Measurements from ENCODE around the gene OLA1.

Gene OLA1

DNA sequence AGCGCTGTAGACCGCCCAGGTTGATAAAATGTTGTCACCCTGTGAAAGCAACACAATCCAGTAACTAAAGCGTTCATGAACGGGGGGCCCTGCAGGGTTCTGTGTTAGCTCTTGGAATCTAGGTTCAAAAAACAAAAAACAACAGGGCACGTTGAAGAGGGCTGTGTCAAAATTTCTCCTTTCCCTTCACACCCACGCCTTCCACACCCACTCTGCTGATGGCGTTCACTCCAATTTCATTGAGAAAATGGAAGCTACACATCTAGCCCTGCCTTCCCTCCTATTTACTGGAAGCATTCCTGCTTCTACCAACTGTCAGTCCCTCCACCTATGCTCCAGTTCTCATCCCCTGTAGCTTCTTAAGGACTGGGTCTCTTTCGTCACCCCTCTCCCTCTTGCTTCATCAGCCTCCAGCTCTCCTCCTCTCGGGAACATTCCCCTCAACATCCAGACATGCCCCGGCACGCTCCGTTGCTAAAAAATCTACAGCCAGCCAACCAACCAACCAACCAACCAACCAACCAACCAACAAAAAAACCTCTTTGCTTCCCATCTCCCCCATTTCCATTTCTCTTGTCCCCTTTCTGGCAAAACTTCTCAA lies 184.7 kb downstream of the OLA1 start:
- DNase-seq (ENCODE audit: low read depth): no peak

DNA sequence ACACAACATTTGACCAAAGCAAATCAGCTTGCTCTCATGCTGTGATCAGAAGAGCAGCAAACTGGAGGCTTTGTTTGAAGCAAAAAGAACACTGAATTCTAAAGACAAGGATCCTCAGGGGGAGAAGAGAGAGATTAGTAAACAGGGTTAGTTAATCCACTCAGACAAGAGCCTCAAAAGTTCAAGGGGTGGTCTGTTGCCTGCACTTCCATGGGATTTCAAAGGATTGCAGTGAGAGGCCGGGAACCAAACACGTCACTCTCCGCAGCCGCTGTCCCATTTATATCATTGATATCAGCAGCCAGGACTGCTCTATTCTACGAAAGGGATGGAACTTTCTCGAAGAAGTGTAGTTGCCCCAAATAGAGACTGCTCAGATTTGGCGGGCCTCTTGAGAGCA lies 185.4 kb downstream of the OLA1 start:
- DNase-seq (ENCODE audit: low read depth): no peak

DNA sequence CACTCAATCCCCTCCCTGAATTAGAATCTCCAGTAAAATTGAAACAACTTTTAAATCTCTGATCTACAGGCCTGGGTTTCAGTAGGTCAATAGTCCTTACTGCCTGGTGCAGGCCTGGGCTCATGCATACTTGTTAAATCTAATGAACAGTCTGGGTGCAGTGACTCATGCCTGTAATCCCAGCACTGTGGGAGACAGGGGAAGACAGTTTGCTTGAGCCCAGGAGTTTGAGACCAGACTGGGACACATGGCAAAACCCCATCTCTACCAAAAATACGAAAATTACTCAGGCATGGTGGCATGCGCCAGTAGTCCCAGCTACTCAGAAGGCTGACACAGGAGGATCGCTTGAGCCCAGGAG lies 188.5 kb downstream of the OLA1 start:
- DNase-seq (ENCODE audit: low read depth): no peak

DNA sequence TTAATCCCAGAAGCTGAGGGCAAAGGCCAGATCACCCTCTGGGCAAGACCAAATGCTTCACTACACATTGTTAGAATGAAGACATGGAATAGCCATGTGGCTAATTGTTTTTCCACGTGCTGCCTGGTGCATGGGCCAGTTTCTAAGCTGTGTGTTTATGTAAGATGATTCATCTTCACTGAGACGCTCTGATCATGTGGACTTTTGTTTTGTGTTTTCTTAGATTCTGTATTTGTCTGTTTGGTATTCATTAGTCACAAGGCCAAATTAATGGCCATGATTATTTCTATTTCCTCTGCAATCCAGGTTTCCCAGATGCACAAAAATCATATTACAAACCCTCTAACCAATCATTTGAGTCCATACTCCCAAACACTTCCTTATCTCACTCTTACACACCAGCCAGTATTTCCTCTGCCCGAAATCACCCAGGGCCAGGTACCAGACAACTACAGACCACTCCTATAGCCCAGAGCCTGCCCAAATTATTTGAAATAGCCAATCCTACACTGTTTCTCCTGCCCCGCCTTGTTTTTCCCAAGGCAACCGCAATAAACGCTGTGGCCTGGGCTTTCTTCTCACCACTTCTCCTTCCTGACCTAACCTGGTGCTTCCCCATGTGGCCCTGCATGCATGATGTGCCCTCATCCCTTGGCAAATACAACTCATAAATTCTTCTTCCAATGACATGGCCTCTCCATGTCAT lies 189.0 kb downstream of the OLA1 start:
- peak; percentile 89 for DNase-seq (ENCODE audit: low read depth)

DNA sequence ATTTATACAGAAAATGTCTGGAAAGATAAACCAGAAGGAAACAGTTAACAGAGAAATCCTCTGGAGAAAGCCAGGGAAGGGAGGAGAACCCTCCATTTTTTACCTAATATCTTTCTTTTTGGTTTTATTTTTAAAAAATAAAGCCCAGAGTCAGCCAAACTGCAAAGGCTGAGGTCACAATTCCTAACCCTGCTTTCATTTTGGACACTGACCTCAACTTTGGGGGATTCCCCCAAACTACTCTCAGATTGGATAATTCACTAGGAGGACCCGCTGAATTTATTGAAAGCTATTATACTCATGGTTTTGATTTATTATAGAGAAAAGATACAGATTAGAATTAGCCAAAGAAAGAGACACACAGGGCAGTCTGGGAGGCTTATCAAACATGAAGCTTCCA lies 189.9 kb downstream of the OLA1 start:
- no peak for DNase-seq (ENCODE audit: low read depth)

DNA sequence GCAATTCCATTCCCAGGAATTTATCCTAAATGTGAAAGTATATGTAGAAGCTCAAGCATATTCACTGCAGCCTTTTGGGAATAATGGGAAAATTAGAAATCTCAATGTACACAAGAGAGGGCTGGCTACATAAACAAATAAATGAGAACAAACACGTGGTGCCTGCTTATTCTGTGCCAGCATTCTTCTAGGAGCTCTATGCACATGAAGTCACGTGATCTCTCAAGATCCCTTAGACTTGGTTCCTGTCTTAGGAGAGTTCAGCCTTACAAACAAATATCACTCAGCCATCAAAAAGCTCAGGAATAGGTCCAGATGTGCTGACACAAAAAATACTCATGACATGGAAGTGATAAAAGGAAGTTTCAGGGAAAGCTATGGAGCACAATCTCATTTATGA lies 190.3 kb downstream of the OLA1 start:
- DNase-seq (ENCODE audit: low read depth): no peak

DNA sequence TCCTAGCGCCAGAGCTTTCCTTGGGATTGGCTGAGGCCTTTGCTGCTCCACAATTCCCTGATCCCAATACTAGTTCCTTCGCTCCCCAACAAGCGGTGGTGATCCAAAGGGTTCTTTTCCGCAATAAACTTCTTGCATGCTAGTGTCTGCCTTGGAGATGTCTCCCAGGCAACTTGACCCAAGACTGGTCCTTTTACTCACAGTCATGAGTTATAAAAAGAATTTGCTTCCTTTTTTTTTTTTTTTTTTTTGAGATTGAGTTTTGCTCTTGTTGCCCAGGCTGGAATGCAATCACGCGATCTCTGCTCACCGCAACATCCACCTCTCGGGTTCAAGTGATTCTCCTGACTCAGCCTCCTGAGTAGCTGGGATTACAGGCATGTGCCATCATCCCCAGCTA lies 193.4 kb downstream of the OLA1 start:
- no peak for DNase-seq (ENCODE audit: low read depth)

DNA sequence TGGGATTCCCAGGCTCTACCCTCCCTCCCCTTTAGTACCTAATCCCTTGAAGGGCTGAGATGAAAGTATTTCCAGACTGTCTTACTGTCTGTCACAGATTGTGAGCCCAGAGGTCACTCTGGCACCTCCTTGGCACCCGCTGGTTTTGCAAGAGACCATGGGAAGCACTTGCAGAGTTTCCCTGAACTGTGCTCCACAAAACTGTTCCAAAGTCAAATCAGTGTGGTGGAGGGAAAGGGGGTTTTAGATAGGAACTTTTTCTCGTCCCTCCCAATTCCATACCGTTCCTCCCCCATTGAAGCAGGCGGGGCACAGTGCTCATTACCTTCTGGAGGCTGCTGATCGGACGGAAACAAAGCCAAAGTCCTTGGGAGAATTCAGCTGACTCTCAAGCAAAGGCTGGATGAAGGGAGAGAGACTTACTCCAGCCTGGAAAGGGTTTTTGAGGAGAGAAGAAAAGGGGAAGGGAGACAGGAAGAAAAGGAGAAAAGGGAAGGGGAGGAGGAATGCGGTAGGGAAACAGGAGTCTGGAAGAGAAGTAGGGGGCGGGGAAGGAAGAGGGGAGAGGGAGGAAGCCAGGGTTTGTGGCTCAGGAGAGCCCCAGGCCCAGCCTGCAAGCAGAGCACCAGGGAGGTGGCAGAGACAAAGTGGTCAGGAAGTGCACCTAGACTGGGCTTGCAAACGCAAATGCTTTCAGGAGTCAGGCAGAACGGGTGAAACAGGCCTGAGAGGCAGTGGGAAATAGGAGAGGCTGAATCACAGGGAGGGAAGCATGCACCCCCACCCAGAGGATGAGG lies 194.8 kb downstream of the OLA1 start:
- no peak for DNase-seq (ENCODE audit: low read depth)

DNA sequence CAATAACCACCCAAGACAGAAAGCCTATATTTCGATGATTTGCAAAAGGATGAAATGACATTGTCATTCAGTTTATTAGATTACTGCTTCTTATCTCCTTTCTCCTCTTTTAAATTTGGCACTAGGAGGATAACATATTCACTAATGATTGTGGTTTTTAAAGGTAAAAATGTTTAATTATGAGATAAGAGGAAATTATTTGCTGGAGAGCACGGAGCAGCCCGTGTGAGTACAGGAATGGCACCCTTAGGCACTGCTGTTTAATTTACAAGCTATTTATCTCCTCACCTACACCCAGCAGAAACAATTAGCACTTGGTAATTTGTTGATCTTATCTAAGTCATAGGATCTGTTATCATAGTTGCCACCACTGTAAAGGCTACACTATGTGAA lies 195.8 kb downstream of the OLA1 start:
- no peak for DNase-seq (ENCODE audit: low read depth)

DNA sequence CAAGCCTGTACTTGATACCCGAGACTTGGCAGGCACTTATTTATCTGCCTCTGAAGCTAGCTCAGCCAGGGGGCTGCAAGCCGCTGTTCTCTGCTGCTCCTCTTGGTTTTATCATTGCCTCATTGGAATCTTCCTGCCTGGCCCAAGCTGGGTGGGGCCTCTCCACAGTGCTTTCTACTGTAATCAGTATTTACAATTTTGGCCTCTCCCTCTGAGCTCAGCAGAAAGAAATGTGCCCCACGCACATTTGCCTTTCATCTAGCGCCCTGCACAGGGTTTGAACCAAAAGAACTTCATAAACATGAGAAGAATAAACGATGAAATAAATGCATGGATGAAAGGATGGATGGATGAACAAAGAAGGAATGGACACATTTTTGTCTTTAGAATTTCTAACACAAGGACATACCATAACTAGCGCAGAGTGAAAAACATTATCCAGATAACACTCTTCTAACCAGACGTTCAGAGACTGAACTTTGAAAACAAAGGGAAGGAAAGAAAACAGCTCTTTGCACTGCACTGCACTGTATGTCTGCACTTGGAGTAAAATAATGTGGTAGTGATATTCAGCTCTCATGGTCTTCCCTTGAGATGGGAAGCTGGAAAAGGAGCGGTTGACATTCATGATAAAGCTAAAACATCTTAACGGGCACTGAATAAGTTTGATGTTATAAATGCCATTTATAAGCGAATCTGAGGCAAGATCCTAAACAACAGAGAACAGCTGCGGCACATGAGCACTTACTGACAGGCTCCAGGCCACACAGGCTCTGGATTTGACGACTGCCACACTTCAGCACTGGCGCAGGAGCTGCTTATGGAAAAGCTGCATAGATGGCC lies 196.4 kb downstream of the OLA1 start:
- no peak for DNase-seq (ENCODE audit: low read depth)

DNA sequence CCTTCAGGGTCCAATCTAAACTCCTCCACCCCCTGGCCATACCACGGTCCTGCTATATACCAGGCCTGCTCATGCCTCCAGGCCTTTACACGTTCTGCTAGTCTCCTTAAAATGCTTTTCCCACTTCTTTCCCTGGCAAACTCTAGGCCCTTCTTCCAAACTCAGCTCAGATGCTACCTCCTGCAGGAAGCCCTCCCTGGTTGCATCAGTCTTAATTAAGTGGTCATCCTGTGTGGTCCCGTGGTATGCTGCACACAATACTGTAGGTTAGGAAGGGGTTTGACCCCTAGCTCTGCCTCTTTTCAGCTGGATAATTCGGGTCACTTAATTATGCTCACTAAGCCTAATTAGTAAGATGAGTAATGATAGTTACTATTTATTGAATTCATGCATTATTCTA lies 197.3 kb downstream of the OLA1 start:
- DNase-seq (ENCODE audit: low read depth): no peak

DNA sequence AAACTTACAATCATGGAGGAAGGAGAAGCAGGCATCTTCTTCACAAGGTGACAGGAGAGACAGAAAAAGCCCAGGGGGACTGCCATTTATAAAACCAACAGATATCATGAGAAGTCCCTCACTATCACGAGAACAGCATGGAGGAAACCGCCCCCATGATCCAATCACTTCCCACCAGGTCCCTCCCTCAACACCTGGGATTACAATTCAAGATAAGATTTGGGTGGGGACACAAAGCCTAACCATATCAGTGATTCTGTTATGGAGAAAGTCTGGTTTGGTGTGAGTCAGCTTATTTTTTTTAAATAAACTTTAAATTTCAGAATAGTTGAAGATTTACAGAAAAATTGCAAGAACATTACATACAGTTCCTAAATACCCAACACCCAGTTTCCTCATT lies 198.4 kb downstream of the OLA1 start:
- no peak for DNase-seq (ENCODE audit: low read depth)

DNA sequence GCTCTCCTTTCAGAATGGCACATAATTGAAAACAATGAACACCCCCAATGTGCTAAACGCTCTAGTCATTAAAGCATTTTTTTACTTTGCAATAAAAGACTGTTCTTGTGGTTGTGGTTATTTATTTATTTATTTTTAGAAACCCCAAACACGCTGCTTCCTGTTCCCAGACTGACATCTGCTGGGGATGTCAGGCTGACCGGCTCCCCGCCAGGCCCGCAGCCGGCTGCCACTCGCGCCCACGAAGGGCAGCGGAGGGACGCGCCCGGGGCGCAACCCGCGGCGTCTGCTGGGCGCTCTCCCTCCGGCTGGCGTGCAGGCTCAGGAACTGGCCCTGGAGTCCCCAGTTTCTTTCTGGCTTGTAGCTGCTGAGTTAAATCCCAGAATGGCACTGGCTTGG lies 200.1 kb downstream of the OLA1 start:
- DNase-seq (ENCODE audit: low read depth): no peak

DNA sequence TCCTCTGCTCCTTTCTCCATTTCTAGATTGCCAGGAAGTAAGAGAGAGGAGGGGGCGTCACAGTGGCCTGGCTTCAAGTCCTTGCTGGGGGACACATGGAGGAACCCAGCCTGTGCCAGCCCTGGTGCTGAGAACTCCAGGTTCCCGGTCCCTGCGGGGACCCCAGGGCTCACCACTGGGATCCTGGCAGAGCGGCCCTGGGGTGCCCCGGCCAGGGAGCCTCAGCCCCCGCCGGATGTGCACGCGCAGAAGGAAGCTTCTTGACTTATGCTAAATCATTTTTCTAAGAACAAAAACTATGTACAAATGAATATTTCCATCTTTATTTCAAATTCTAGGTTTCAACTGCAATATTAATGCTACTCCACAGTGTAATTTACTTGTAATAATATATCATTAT lies 200.6 kb downstream of the OLA1 start:
- DNase-seq (ENCODE audit: low read depth): no peak

DNA sequence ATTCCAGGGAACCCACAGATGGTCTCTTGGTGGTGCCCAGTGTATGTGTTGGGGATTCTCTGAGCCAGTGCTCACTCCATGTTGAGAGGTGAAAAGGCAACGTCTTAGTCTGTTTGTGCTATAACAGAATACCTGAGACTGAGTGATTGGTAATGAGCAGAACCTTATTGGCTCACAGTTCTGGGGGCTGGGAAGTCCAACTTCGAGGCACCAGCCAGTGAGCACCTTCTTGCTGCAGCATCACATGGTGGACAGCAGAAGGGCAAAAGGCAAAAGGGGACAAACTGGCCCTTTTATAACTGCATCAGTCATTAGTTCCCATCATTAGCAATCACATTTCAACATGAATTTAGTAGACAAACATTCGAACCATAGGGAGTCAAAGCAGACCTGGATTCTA lies 202.2 kb downstream of the OLA1 start:
- no peak for DNase-seq (ENCODE audit: low read depth)

DNA sequence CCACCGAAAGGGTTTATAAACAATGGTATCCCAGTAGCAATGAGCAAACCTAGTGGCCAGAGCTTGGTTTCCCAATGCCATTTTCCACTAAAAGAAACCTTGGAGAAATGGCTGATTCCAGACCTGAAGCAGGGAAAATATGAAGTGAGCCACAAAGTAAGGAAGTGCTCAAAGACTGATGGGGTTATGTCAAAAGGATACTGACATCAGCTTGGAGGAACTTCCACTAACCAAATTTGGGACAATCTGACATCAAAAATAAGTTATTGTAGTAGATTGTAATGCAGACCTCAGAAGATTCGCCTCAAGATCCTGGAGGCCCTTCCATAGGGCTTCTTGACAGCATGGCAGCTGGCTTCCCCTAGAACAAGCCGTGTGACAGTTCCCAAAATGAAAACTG lies 203.8 kb downstream of the OLA1 start:
- DNase-seq (ENCODE audit: low read depth): no peak

DNA sequence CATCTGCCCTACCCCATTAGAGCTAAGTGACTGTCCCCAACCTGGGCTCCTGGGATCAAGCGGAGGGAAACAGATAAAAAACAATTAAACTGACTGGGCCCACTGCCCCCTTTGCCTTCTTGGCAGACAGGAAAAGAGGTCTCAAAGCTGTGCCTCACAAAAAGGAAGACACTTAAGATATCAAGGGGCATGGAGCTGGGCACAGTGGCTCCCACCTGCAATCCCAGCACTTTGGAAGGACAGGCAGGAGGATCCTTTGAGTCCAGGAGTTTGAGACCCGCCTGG lies 208.0 kb downstream of the OLA1 start:
- no peak for DNase-seq (ENCODE audit: low read depth)

DNA sequence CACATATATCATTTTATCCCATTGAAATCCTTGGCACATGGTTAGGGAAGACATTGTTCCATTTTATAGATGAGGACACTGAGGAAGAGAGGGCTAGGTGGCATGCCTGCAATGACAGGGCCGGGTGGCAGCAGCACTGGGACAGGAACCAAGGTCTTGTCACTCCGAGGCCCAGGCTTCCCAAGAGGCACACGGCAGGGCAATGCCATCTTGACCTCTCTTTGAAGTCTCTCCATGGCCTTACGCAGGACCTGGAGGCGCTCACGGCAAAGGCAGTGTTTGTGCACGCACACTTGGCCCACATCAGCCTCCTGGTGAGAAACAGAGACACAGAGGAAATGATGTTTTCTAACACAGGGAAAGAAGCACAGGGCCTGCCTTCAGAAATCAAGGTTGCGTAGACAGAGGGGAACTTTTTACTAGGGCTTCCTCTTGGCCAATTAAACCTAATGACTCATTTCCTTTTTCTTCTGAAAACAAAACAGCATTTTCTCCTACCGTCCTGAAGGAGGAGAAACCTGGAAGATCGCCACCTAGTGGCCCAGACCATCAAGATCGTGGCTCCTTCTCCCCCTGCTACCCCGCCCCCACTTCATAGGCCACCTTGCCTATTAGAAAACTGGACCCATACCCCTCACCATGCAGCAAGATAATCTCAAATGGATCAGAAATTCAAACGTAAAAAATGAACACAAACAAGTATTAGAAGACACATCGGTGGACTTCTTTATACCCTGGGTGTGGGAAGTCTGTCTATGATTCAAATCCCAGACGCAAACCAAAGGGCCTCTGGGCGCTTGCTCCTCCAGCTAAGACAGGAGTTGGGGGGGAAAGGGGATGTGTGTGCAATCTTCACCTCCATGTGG lies 208.5 kb downstream of the OLA1 start:
- DNase-seq (ENCODE audit: low read depth): peak; percentile 63

DNA sequence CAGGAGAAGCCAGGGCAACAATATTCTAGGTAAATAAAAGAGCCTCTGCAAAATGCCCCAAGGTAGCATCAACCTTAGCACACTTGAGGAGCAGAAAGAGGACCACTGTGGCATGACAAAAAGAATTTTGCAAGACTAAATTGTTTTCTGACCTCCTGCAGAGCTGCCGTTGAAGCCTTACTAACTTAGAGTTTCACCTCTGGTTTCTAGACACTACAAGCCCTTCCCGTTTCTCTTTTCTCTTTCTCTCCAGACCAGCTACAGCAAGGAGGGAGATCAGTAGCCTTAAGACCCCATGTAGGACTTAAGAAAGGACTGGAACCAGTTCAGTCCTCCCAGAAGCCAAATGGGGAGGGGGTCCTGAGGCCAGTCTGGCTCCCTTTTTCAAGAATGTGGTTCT lies 209.9 kb downstream of the OLA1 start:
- no peak for DNase-seq (ENCODE audit: low read depth)

DNA sequence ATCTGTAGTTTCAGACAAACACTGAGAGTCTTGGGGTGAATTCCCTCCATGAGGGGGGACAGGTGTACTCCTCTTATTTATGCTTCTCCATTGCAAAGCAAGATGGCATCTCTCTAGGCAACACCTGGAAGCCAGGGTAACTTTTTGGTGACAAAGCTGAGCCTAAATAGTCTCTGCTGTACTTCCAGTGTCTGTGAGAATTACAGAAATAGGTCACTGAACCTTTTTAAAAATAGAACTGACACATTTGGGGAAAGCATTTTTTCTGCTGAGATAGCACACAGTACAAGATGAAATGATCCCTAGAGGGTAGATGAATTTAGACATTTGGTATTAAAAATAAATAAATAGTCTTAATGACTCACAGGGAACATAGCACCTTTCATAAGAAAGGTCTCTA lies 211.5 kb downstream of the OLA1 start:
- no peak for DNase-seq (ENCODE audit: low read depth)

DNA sequence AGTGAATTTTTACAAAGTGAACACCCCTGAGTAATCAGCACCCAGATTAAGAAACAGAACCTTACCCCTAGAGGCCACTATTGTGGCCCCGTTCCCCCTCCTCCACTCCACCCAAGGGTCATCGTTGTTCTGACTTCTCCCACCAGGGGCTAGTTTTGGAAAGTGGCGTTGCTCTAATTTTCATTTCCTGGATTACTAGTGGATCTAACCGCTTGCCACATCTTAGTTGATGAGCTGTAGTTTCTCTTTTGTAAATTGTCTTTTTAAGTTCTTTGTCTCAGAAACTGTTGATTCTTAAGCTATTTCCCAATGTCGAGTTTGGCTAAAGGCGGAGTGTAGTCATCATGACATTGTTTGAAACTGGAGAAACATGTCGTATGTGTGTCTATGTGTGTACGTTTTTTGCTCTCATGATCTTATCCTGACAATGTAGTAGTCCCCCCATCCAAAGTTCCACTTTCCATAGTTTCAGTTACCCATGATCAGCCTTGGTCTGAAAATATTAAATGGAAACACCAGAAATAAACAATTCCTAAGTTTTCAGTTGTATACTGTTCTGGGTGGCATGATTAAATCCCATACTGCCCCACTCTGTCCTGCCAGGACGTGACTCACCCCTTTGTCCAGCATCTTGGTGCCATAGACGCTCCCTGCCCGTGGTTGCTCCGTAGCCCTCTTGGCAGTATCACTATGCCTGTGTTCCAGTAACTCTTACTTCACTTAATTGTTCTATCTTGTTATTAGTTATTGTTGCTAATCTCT lies 212.2 kb downstream of the OLA1 start:
- no peak for DNase-seq (ENCODE audit: low read depth)
